Cardiac fibroblast (primary cell): Measurements from ENCODE around the gene TIMM29.

Experiments used
- DNase-seq, 2 donors: peaks; one replicate each; pipeline versions ENCODE4 v3.0.0 to v3.0.0-alpha.2; 2010; ENCODE audit warnings: low read depth in 2 of 2
- H3K4me3 ChIP-seq, 2 donors: replicated peaks in 1 of 2; 1 replicate in 1 of 2; 2 replicates in 1 of 2; pipeline ENCODE4 v1.5.1; 2011; ENCODE audit warnings: low read depth in 2 of 2, low read length in 2 of 2, mild to moderate bottlenecking in 2 of 2, moderate library complexity in 1 of 2
- CTCF ChIP-seq: IDR thresholded peaks from one replicate; pipeline ENCODE4 v1.5.1; 2011; ENCODE audit warnings: low read depth, mild to moderate bottlenecking, low read length, inconsistent platforms

TIMM29 gene

GRCh38 chr19:10963865-10964264 lies 35.3 kb downstream of the TIMM29 start:
- DNase-seq, result no peak
- H3K4me3 ChIP-seq, result no peak overlapping the region
- TF ChIP-seq CTCF, result no peak

- TF ChIP-seq CTCF, result no peak
- H3K4me3 ChIP-seq, result no peak overlapping the region
- DNase-seq, result no peak
Observed at GRCh38 chr19:10964903-10965302, 36.3 kb downstream of the TIMM29 start.

GRCh38 chr19:10965398-10965797 lies 36.8 kb downstream of the TIMM29 start:
- H3K4me3 ChIP-seq, result no peak overlapping the region
- DNase-seq, result no peak
- TF ChIP-seq CTCF, result no peak

- no peak for DNase-seq
- TF ChIP-seq CTCF, result no peak
- H3K4me3 ChIP-seq, result no peak overlapping the region
Observed at GRCh38 chr19:10966809-10967208, 38.2 kb downstream of the TIMM29 start.

- no peak for TF ChIP-seq CTCF
- H3K4me3 ChIP-seq, result no peak overlapping the region
- DNase-seq, result no peak
Observed at GRCh38 chr19:10968527-10969135, 40.0 kb downstream of the TIMM29 start.

GRCh38 chr19:10971107-10971726 lies 42.6 kb downstream of the TIMM29 start:
- H3K4me3 ChIP-seq, result no peak overlapping the region

More at GRCh38 chr19:10971107-10971726, 42.6 kb downstream of the TIMM29 start:
- no peak for TF ChIP-seq CTCF
- DNase-seq, result no peak
